ENCODE measurements around the gene SHANK3. TPM values are rescaled to one million over a fixed set of nuclear protein-coding genes. Genes with fewer than 3 reads are reported as not detected.

SHANK3 gene
- total and polyA plus RNA-seq, 2 of the 4 experiments (the other 2 are of a cell fraction), result 0.18 to 1.5 TPM

Small RNA genes within 50 kb of the gene (microRNA-seq; reads per million reads assigned to microRNA genes)
- gene RF00019 (ENCODE audit: insufficient read depth, insufficient read length), result not detected
- gene RNU6-409P (ENCODE audit: insufficient read depth, insufficient read length), result not detected

Small RNA genes within 50 kb of the gene (small RNA-seq; reads per million reads assigned to genes)
- 0 reads per million in 5 experiments for gene RF00019
- 0 reads per million in 5 experiments for gene RNU6-409P

Other genes with a start within 250 kb of the SHANK3 start
- gene SBF1, start 197.8 kb upstream of the SHANK3 start, total RNA-seq (2012; rRNA removed), result 21.5 and 22.8 TPM in 2 replicates
- 33.2 and 41.0 TPM in 2 replicates for gene SBF1, start 197.8 kb upstream of the SHANK3 start, polyA plus RNA-seq (2012; rRNA removed)
- 0.18 and 0.28 TPM in 2 replicates for gene ADM2, start 191.3 kb upstream of the SHANK3 start, total RNA-seq (2012; rRNA removed)
- gene ADM2, start 191.3 kb upstream of the SHANK3 start, polyA plus RNA-seq (2012; rRNA removed), result 1.9 and 2.3 TPM in 2 replicates
- gene MIOX, start 186.0 kb upstream of the SHANK3 start, total RNA-seq (2012; rRNA removed), result not detected in 2 replicates
- gene MIOX, start 186.0 kb upstream of the SHANK3 start, polyA plus RNA-seq (2012; rRNA removed), result not detected in 2 replicates
- gene LMF2, start 165.1 kb upstream of the SHANK3 start, total RNA-seq (2012; rRNA removed), result 15.6 and 16.8 TPM in 2 replicates
- gene LMF2, start 165.1 kb upstream of the SHANK3 start, polyA plus RNA-seq (2012; rRNA removed), result 82.6 and 103 TPM in 2 replicates
- 36.4 and 38.5 TPM in 2 replicates for gene NCAPH2, start 164.6 kb upstream of the SHANK3 start, total RNA-seq (2012; rRNA removed)
- gene NCAPH2, start 164.6 kb upstream of the SHANK3 start, polyA plus RNA-seq (2012; rRNA removed), result 30.2 and 30.8 TPM in 2 replicates
- 1.3 and 1.7 TPM in 2 replicates for gene SCO2, start 147.2 kb upstream of the SHANK3 start, total RNA-seq (2012; rRNA removed)
- 1.8 and 1.9 TPM in 2 replicates for gene SCO2, start 147.2 kb upstream of the SHANK3 start, polyA plus RNA-seq (2012; rRNA removed)
- gene TYMP, start 142.8 kb upstream of the SHANK3 start, total RNA-seq (2012; rRNA removed), result 0.18 and 0.28 TPM in 2 replicates
- 0.74 and 1.5 TPM in 2 replicates for gene TYMP, start 142.8 kb upstream of the SHANK3 start, polyA plus RNA-seq (2012; rRNA removed)
- gene KLHDC7B, start 126.9 kb upstream of the SHANK3 start, total RNA-seq (2012; rRNA removed), result not detected in 2 replicates
- 0.03 and 0.05 TPM in 2 replicates for gene KLHDC7B, start 126.9 kb upstream of the SHANK3 start, polyA plus RNA-seq (2012; rRNA removed)
- not detected in 2 replicates for gene SYCE3, start 109.9 kb upstream of the SHANK3 start, total RNA-seq (2012; rRNA removed)
- gene SYCE3, start 109.9 kb upstream of the SHANK3 start, polyA plus RNA-seq (2012; rRNA removed), result not detected in 2 replicates
- 0.36 and 0.56 TPM in 2 replicates for gene CPT1B, start 94.4 kb upstream of the SHANK3 start, total RNA-seq (2012; rRNA removed)
- gene CPT1B, start 94.4 kb upstream of the SHANK3 start, polyA plus RNA-seq (2012; rRNA removed), result 1.8 and 2.1 TPM in 2 replicates
- 7.2 and 8.1 TPM in 2 replicates for gene CHKB, start 90.0 kb upstream of the SHANK3 start, total RNA-seq (2012; rRNA removed)
- gene CHKB, start 90.0 kb upstream of the SHANK3 start, polyA plus RNA-seq (2012; rRNA removed), result 35.3 and 36.9 TPM in 2 replicates
- under 0.01 TPM in 2 replicates for gene MAPK8IP2, start 72.0 kb upstream of the SHANK3 start, total RNA-seq (2012; rRNA removed)
- gene MAPK8IP2, start 72.0 kb upstream of the SHANK3 start, polyA plus RNA-seq (2012; rRNA removed), result 0.14 and 0.22 TPM in 2 replicates
- gene ARSA, start 44.7 kb upstream of the SHANK3 start, total RNA-seq (2012; rRNA removed), result 3.1 and 3.4 TPM in 2 replicates
- gene ARSA, start 44.7 kb upstream of the SHANK3 start, polyA plus RNA-seq (2012; rRNA removed), result 24.2 and 30.0 TPM in 2 replicates
- not detected in 2 replicates for gene ACR, start 65.4 kb downstream of the SHANK3 start, total RNA-seq (2012; rRNA removed)
- gene ACR, start 65.4 kb downstream of the SHANK3 start, polyA plus RNA-seq (2012; rRNA removed), result not detected in 2 replicates
- 8.4 and 8.6 TPM in 2 replicates for gene RABL2B, start 110.8 kb downstream of the SHANK3 start, total RNA-seq (2012; rRNA removed)
- 23.1 and 23.3 TPM in 2 replicates for gene RABL2B, start 110.8 kb downstream of the SHANK3 start, polyA plus RNA-seq (2012; rRNA removed)

Measured in IMR-90 (cell line).